ENCODE data around the gene FYTTD1.

Gene FYTTD1

GRCh38 chr3:197737749-197738462 is 11.8 kb upstream of the FYTTD1 start:
- no peak for DNase-seq

GRCh38 chr3:197742787-197743186 is 6.9 kb upstream of the FYTTD1 start:
- no peak for DNase-seq

GRCh38 chr3:197746209-197746608 is 3.5 kb upstream of the FYTTD1 start:
- DNase-seq: no peak

GRCh38 chr3:197746801-197747237 is 2.9 kb upstream of the FYTTD1 start:
- no peak for DNase-seq

GRCh38 chr3:197748597-197749314 is 927 bp upstream of the FYTTD1 start:
- DNase-seq: no peak

GRCh38 chr3:197749315-197749600 is 425 bp upstream of the FYTTD1 start:
- DNase-seq: peak; percentile 64

GRCh38 chr3:197750396-197750831 is 731 bp downstream of the FYTTD1 start:
- peak; percentile 49 for DNase-seq

GRCh38 chr3:197750858-197751737 is 1.4 kb downstream of the FYTTD1 start:
- no peak for DNase-seq

- DNase-seq: no peak
These were observed 2.4 kb downstream of the FYTTD1 start for GRCh38 chr3:197752107-197752506.

- no peak for DNase-seq
These were observed 3.6 kb downstream of the FYTTD1 start for GRCh38 chr3:197753263-197753662.

GRCh38 chr3:197756704-197757103 is 7.0 kb downstream of the FYTTD1 start:
- no peak for DNase-seq

GRCh38 chr3:197758512-197758911 is 8.8 kb downstream of the FYTTD1 start:
- DNase-seq: no peak

- DNase-seq: no peak
These were observed 12.1 kb downstream of the FYTTD1 start for GRCh38 chr3:197761784-197762183.

GRCh38 chr3:197775317-197775716 is 25.6 kb downstream of the FYTTD1 start:
- no peak for DNase-seq

- no peak for DNase-seq
These were observed 32.5 kb downstream of the FYTTD1 start for GRCh38 chr3:197782230-197782629.

GRCh38 chr3:197784019-197784585 is 34.4 kb downstream of the FYTTD1 start:
- no peak for DNase-seq

GRCh38 chr3:197787412-197787811 is 37.7 kb downstream of the FYTTD1 start:
- DNase-seq: no peak

GRCh38 chr3:197789309-197789708 is 39.6 kb downstream of the FYTTD1 start:
- DNase-seq: no peak

GRCh38 chr3:197790033-197790432 is 40.4 kb downstream of the FYTTD1 start:
- no peak for DNase-seq

GRCh38 chr3:197791113-197791891 is 41.6 kb downstream of the FYTTD1 start, which contains the start of gene LRCH3:
Gene LRCH3 (plus strand): TSS chr3:197791254. CDS start chr3:197791279, 25 bp downstream.
- DNase-seq: peak; percentile 73

- peak; percentile 37 for DNase-seq
These were observed 42.4 kb downstream of the FYTTD1 start for GRCh38 chr3:197791892-197792647.

Measured in effector CD4-positive, alpha-beta T cell (primary cell).